ENCODE measurements around the gene IGSF6.

GRCh38 chr16:21683184-21683583 lies 30.8 kb upstream of the IGSF6 start:
- TF ChIP-seq TAF1 (IDR thresholded peaks at IDR 0.05; ENCODE audit: borderline replicate concordance, insufficient read depth, low read length) = no peak
- TF ChIP-seq POLR2AphosphoS5 (IDR thresholded peaks at IDR 0.05; ENCODE audit: low read depth, low read length) = no peak
- no peak for TF ChIP-seq SIN3A (IDR thresholded peaks at IDR 0.05; ENCODE audit: borderline replicate concordance, insufficient read depth, low read length)

Data from PFSK-1 (cell line).